H1 (cell line): Measurements from ENCODE around the gene RASSF5. TPM values are rescaled to one million over a fixed set of nuclear protein-coding genes. Genes with fewer than 3 reads are reported as not detected.

ENCODE experiments used
- CTCF ChIA-PET: fragments of 300-600 bp; sonication (Branson Sonifier 250); formaldehyde crosslinking; loops from one replicate; lab custom pipeline; 2021; ENCODE audit not compliant: partially characterized antibody; lab: Charles Lee
- POLR2A ChIA-PET: fragments of 300-600 bp; sonication (Branson Sonifier 250); formaldehyde crosslinking; loops from one replicate; lab custom pipeline; 2021; ENCODE audit warnings: inconsistent platforms; ENCODE audit not compliant: partially characterized antibody; lab: Charles Lee
- DNase-seq, 2 experiments: peaks; one replicate each; pipeline versions ENCODE4 v3.0.0 to v3.0.0-alpha.2; 2010 to 2022; ENCODE audit warnings: low spot score in 2 of 2, low read depth in 1 of 2, mixed read lengths in 1 of 2
- FAIRE-seq: peaks from 2 replicates; lab custom pipeline; 2011; peaks lifted over from hg19 to GRCh38; lab: Jason Lieb, UNC
- H2AFZ ChIP-seq: 2 replicates; pipeline ENCODE4 v1.8.1; 2012; ENCODE audit warnings: low read length, inconsistent platforms
- H2AK5ac ChIP-seq: 2 replicates; pipeline ENCODE4 v1.6.1; 2013; ENCODE audit warnings: low read depth, low read length
- H2BK120ac ChIP-seq: replicated peaks from 2 replicates; pipeline ENCODE3; 2013; ENCODE audit warnings: low read depth, low read length, inconsistent platforms
- H2BK12ac ChIP-seq: 2 replicates; pipeline ENCODE4 v1.6.1; 2013; ENCODE audit warnings: low read depth, low read length
- H2BK15ac ChIP-seq: 2 replicates; pipeline ENCODE4 v1.6.1; 2013; ENCODE audit warnings: low read length
- H2BK20ac ChIP-seq: 2 replicates; pipeline ENCODE4 v1.6.1; 2013; ENCODE audit warnings: low read length
- H2BK5ac ChIP-seq: 2 replicates; pipeline ENCODE4 v1.6.1; 2013; ENCODE audit warnings: low read depth, low read length
- H3K14ac ChIP-seq: 2 replicates; pipeline ENCODE4 v1.6.1; 2013; ENCODE audit warnings: inconsistent platforms; ENCODE audit not compliant: insufficient read length
- H3K18ac ChIP-seq: 2 replicates; pipeline ENCODE4 v1.6.1; 2013; ENCODE audit warnings: low read length; ENCODE audit errors: extremely low read depth
- H3K23ac ChIP-seq: 2 replicates; pipeline ENCODE4 v1.6.1; 2013; ENCODE audit warnings: inconsistent platforms; ENCODE audit not compliant: insufficient read length
- H3K23me2 ChIP-seq: 2 replicates; pipeline ENCODE4 v1.6.1; 2013; ENCODE audit warnings: low read depth, low read length
- H3K27ac ChIP-seq: 2 replicates; pipeline ENCODE4 v1.6.1; 2011; ENCODE audit warnings: low read depth, low read length, inconsistent platforms
- H3K27me3 ChIP-seq, 4 experiments: replicated peaks in 1 of 4; 1 replicate in 1 of 4; 2 replicates in 3 of 4; pipeline versions ENCODE4 v1.6.1 to v1.8.1; 2011 to 2013; ENCODE audit warnings: low read length in 3 of 4, mild to moderate bottlenecking in 3 of 4, inconsistent platforms in 2 of 4, mixed read lengths in 2 of 4, moderate library complexity in 1 of 4; ENCODE audit not compliant: control insufficient read depth in 3 of 4, insufficient read depth in 3 of 4; ENCODE audit errors: extremely low read depth in 1 of 4
- H3K36me3 ChIP-seq, 4 experiments: 2 replicates each; pipeline versions ENCODE4 v1.6.1 to v1.8.1; 2011 to 2013; ENCODE audit warnings: mild to moderate bottlenecking in 4 of 4, low read length in 3 of 4, moderate library complexity in 2 of 4, control low read depth in 1 of 4, inconsistent platforms in 1 of 4; ENCODE audit not compliant: insufficient read depth in 4 of 4, control insufficient read depth in 2 of 4
- H3K4ac ChIP-seq: replicated peaks from 2 replicates; pipeline ENCODE3; 2013; ENCODE audit warnings: low read length, low read depth, mixed read lengths, inconsistent platforms; ENCODE audit not compliant: insufficient read length
- H3K4me1 ChIP-seq, 4 experiments: replicated peaks in 1 of 4; 1 replicate in 1 of 4; 2 replicates in 3 of 4; pipeline versions ENCODE4 v1.6.1 to v1.8.1; 2011 to 2013; ENCODE audit warnings: low read length in 3 of 4, inconsistent platforms in 2 of 4, mixed read lengths in 1 of 4; ENCODE audit not compliant: insufficient read depth in 4 of 4, control insufficient read depth in 3 of 4
- H3K4me2 ChIP-seq, 2 experiments: 2 replicates each; pipeline versions ENCODE4 v1.6.1 to v1.8.1; 2011 to 2013; ENCODE audit warnings: low read depth in 2 of 2, low read length in 2 of 2, control low read depth in 1 of 2, inconsistent platforms in 1 of 2, mild to moderate bottlenecking in 1 of 2; ENCODE audit not compliant: insufficient read depth in 1 of 2
- H3K4me3 ChIP-seq, 4 experiments: fragments of 200-600, 300-600 bp in 1 of 4; sonication (generic), shearing (Covaris generic), sonication (Bioruptor Twin) in 1 of 4; 2 replicates each; pipeline versions ENCODE4 v1.5.1 to v1.8.1; 2011 to 2016; ENCODE audit warnings: low read length in 4 of 4, low read depth in 3 of 4, control low read depth in 2 of 4, inconsistent platforms in 2 of 4, mild to moderate bottlenecking in 2 of 4, mixed read lengths in 1 of 4, moderate library complexity in 1 of 4; ENCODE audit not compliant: insufficient read depth in 2 of 4; ENCODE audit errors: extremely low read depth in 1 of 4
- H3K56ac ChIP-seq: replicated peaks from 2 replicates; pipeline ENCODE3; 2013; ENCODE audit warnings: low read depth, mild to moderate bottlenecking, mixed read lengths, low read length, inconsistent platforms; ENCODE audit not compliant: insufficient read length
- H3K79me1 ChIP-seq: 2 replicates; pipeline ENCODE4 v1.6.1; 2013; ENCODE audit warnings: low read depth, low read length, control low read depth
- H3K79me2 ChIP-seq, 2 experiments: 2 replicates each; pipeline versions ENCODE4 v1.6.1 to v1.8.1; 2012 to 2013; ENCODE audit warnings: low read length in 2 of 2, mild to moderate bottlenecking in 2 of 2, inconsistent platforms in 1 of 2; ENCODE audit not compliant: insufficient read depth in 2 of 2, control insufficient read depth in 1 of 2
- H3K9ac ChIP-seq, 4 experiments: replicated peaks in 1 of 4; 1 replicate in 1 of 4; 2 replicates in 3 of 4; pipeline versions ENCODE4 v1.6.1 to v1.8.1; 2011 to 2013; ENCODE audit warnings: low read depth in 3 of 4, low read length in 3 of 4, control low read depth in 2 of 4, mild to moderate bottlenecking in 2 of 4, moderate library complexity in 2 of 4, inconsistent platforms in 1 of 4; ENCODE audit errors: extremely low read depth in 1 of 4
- H3K9me3 ChIP-seq, 2 experiments: 2 replicates each; pipeline versions ENCODE4 v1.6.1 to v1.8.1; 2012 to 2013; ENCODE audit warnings: mild to moderate bottlenecking in 2 of 2, moderate library complexity in 2 of 2, control low read depth in 1 of 2, inconsistent platforms in 1 of 2, low read depth in 1 of 2, low read length in 1 of 2, mixed read lengths in 1 of 2; ENCODE audit not compliant: insufficient read depth in 2 of 2
- H4K20me1 ChIP-seq, 2 experiments: replicated peaks in 1 of 2; 2 replicates each; pipeline versions ENCODE3 to v1.8.1; 2011 to 2013; ENCODE audit warnings: inconsistent platforms in 2 of 2, low read length in 2 of 2, mild to moderate bottlenecking in 1 of 2; ENCODE audit not compliant: insufficient read depth in 2 of 2, control insufficient read depth in 1 of 2
- H4K5ac ChIP-seq: 2 replicates; pipeline ENCODE4 v1.6.1; 2013; ENCODE audit warnings: low read length, low read depth, mixed read lengths, inconsistent platforms; ENCODE audit not compliant: insufficient read length
- H4K8ac ChIP-seq: 2 replicates; pipeline ENCODE4 v1.8.0; 2013; ENCODE audit warnings: mild to moderate bottlenecking, moderate library complexity, low read length, inconsistent platforms; ENCODE audit not compliant: insufficient read depth; ENCODE audit errors: extremely low read depth
- H4K91ac ChIP-seq: replicated peaks from 2 replicates; pipeline ENCODE3; 2013; ENCODE audit warnings: low read length, mixed read lengths, inconsistent platforms; ENCODE audit not compliant: insufficient read length
- ASH2L ChIP-seq: fragments of 200-600, 300-600 bp; sonication (generic); IDR thresholded peaks from one replicate; pipeline ENCODE4 v1.7.1; 2017; ENCODE audit warnings: low read length
- CEBPB ChIP-seq: IDR thresholded peaks from 2 replicates; pipeline ENCODE4 v1.6.1; 2012; ENCODE audit warnings: low read depth, low read length
- CREB1 ChIP-seq: IDR thresholded peaks from 2 replicates; pipeline ENCODE4 v1.6.1; 2012; ENCODE audit warnings: inconsistent platforms
- CTBP2 ChIP-seq: IDR thresholded peaks from 2 replicates; pipeline ENCODE4 v1.7.0; 2011; ENCODE audit warnings: borderline replicate concordance, mild to moderate bottlenecking, moderate library complexity, mixed read lengths, low read length; ENCODE audit not compliant: insufficient read depth, insufficient read length
- FOSL1 ChIP-seq: IDR thresholded peaks from 2 replicates; pipeline ENCODE4 v1.6.1; 2011; ENCODE audit warnings: mild to moderate bottlenecking, low read depth, low read length, moderate library complexity; ENCODE audit not compliant: insufficient read depth
- GTF2F1 ChIP-seq: IDR thresholded peaks from 2 replicates; pipeline ENCODE4 v1.6.1; 2012; ENCODE audit warnings: low read depth, low read length, improper control_type of control experiment, borderline replicate concordance
- HDAC2 ChIP-seq, 2 experiments: fragments of 300-600 bp in 1 of 2; sonication (generic) in 1 of 2; IDR thresholded peaks; 2 replicates each; pipeline ENCODE4 v1.6.1; 2011 to 2012; ENCODE audit warnings: low read depth in 2 of 2, low read length in 2 of 2, mild to moderate bottlenecking in 2 of 2, moderate library complexity in 2 of 2, borderline replicate concordance in 1 of 2, inconsistent platforms in 1 of 2
- HDAC6 ChIP-seq: IDR thresholded peaks from one replicate; pipeline ENCODE4 v1.7.1; 2012; ENCODE audit warnings: low read depth, mild to moderate bottlenecking, inconsistent platforms, low read length, moderate library complexity
- JUND ChIP-seq: IDR thresholded peaks from 2 replicates; pipeline ENCODE4 v1.6.1; 2011; ENCODE audit warnings: mild to moderate bottlenecking, improper control_type of control experiment, low read length
- KDM4A ChIP-seq: IDR thresholded peaks from one replicate; pipeline ENCODE4 v1.7.1; 2012; ENCODE audit warnings: low read depth, mild to moderate bottlenecking, moderate library complexity, low read length, inconsistent platforms; ENCODE audit not compliant: severe bottlenecking
- RXRA ChIP-seq: IDR thresholded peaks from 2 replicates; pipeline ENCODE4 v1.6.1; 2011; ENCODE audit warnings: low read depth, mild to moderate bottlenecking, low read length, moderate library complexity; ENCODE audit not compliant: insufficient read depth
- SP1 ChIP-seq: IDR thresholded peaks from 2 replicates; pipeline ENCODE4 v1.6.1; 2011; ENCODE audit warnings: low read depth, low read length
- TBP ChIP-seq: IDR thresholded peaks from 2 replicates; pipeline ENCODE4 v1.6.1; 2011; ENCODE audit warnings: low read depth, low read length, improper control_type of control experiment
- TEAD4 ChIP-seq: IDR thresholded peaks from 2 replicates; pipeline ENCODE4 v1.6.1; 2012; ENCODE audit warnings: low read depth, low read length, inconsistent platforms, mixed read lengths
- WGBS, 2 experiments: shearing (Covaris generic) in 1 of 2; methylation state at CpG; one replicate each; pipeline versions ENCODE4 v1.1.6 to v1.1.7; 2013 to 2015; ENCODE audit warnings: low lambda C conversion rate in 2 of 2, mixed read lengths in 2 of 2, inconsistent platforms in 1 of 2, low coverage in 1 of 2, missing lambda C conversion rate in 1 of 2; ENCODE audit not compliant: insufficient replicate concordance in 2 of 2, insufficient coverage in 1 of 2, insufficient read length in 1 of 2; ENCODE audit errors: extremely low coverage in 1 of 2, missing lambda C conversion rate in 1 of 2; 5-methylcytosine and 5-hydroxymethylcytosine counted together
- polyA plus RNA-seq, 7 experiments: library from polyadenylated mRNA; depleted of rRNA in 3 of 7; stranded (reverse) in 5 of 7; unstranded in 2 of 7; fragments of >200 nt in 5 of 7; fragments of 200-250 nt in 2 of 7; gene quantifications; 1 replicate in 5 of 7; 2 replicates in 1 of 7; 4 replicates in 1 of 7; pipeline versions ENCODE4 v1.2.1 to v1.2.3, GENCODE V29; 2011 to 2013; ENCODE audit warnings: missing spikeins in 2 of 7, mixed read lengths in 2 of 7
- total RNA-seq: library from RNA; stranded (reverse); fragmentation: NEBNext Ultra II Directional; extraction: Animal tissue kit (Norgen Biotek cat#: 25700); gene quantifications from 2 replicates; pipeline ENCODE4 v1.2.1, GENCODE V29; 2021

RASSF5 gene
- total and polyA plus RNA-seq, 2 of the 8 experiments (the other 6 are each of a cell fraction or from before 2014, with no cell fraction given), result 0.82 to 1.8 TPM

- no peak overlapping the region for H4K5ac ChIP-seq
- H3K4ac ChIP-seq, result no peak overlapping the region
- H3K56ac ChIP-seq, result no peak overlapping the region
- no peak overlapping the region for H3K9ac ChIP-seq
- no peak overlapping the region for H3K23ac ChIP-seq
- H3K23me2 ChIP-seq, result no peaks in the 10 kb centered on the region
- H3K14ac ChIP-seq, result no peak overlapping the region
- FAIRE-seq (no peak), DNase-seq (no peak)
- 86% methylated on average over 5 of the region's 5 CpGs; no CpG with 5 or more reads in 1 of the 2 experiments for WGBS, 2 experiments
- H2BK120ac ChIP-seq, result no peak overlapping the region
- H2BK12ac ChIP-seq, result no peak overlapping the region
- H3K79me1 ChIP-seq, result no peaks in the 10 kb centered on the region
- H2AFZ ChIP-seq, result no peak overlapping the region
- no peak overlapping the region for H4K91ac ChIP-seq
- H3K27ac ChIP-seq, result no peak overlapping the region
- H2BK15ac ChIP-seq, result no peak overlapping the region
- no peak overlapping the region for H3K4me3 ChIP-seq
- no peaks in the 10 kb centered on the region for H3K79me2 ChIP-seq
- no peak overlapping the region for H3K4me2 ChIP-seq
- H4K8ac ChIP-seq, result no peak overlapping the region
- peaks cover 0 to 5% (median 0%) of the 10 kb centered on the region in 4 experiments; a peak in 3 of 7 replicates for H3K27me3 ChIP-seq
- POLR2A ChIA-PET, result no interaction called here
- no peak overlapping the region for H2AK5ac ChIP-seq
- no peaks in the 10 kb centered on the region for H3K9me3 ChIP-seq
- peaks cover 1 to 2% of the 10 kb centered on the region in 2 experiments for H4K20me1 ChIP-seq
- CTCF ChIA-PET, result interaction anchor here (1.2 to 5.8 kb wide), 7 partner anchors 9 to 54 kb away, joined by 3 to 29 read pairs (median 7); partner anchors contain the start of gene RASSF5
- H3K18ac ChIP-seq, result no peak overlapping the region
- no peak overlapping the region for H2BK5ac ChIP-seq
- H3K4me1 ChIP-seq, result peaks cover 3 to 13% (median 6%) of the 10 kb centered on the region in 4 experiments; a peak in 4 of 7 replicates
- H2BK20ac ChIP-seq, result no peak overlapping the region
- H3K36me3 ChIP-seq, result no peaks in the 10 kb centered on the region
- TF ChIP-seq JUND (no peak), TEAD4 (no peak), GTF2F1 (no peak), SP1 (no peak), RXRA (no peak), HDAC6 (no peak), HDAC2 (IDR thresholded peaks at IDR 0.05; ENCODE audit: borderline replicate concordance in 1 of 2, low read depth in 2 of 2, low read length in 2 of 2) (no peak), CTBP2 (no peak), TBP (no peak), KDM4A (no peak), CREB1 (no peak), CEBPB (no peak), FOSL1 (no peak), ASH2L (no peak)
Measured at GRCh38 chr1:206514813-206515387, 7.6 kb downstream of the RASSF5 start.
